Measurements from ENCODE around the gene PGAM2.
A peak's percentile ranks its signal among the peaks of the same experiment; 100 is the strongest.

Gene PGAM2

GRCh38 chr7:44098092-44099068, 33.0 kb upstream of the PGAM2 start:
- H2BK120ac ChIP-seq (ENCODE audit: low read depth, low read length): no peak overlapping the region
- peak overlapping the region; percentile 76 for H2AK5ac ChIP-seq (ENCODE audit: low read length, severe bottlenecking)
- no peaks in the 10 kb centered on the region for H3K36me3 ChIP-seq (ENCODE audit: control insufficient read depth in 1 of 2, insufficient read depth in 2 of 2, low read depth in 1 of 2, low read length in 2 of 2)
- no peak overlapping the region for H3K9ac ChIP-seq (ENCODE audit: low read length)
- H4K91ac ChIP-seq (ENCODE audit: low read length): no peak overlapping the region
- no peak overlapping the region for H2BK15ac ChIP-seq (ENCODE audit: low read depth, poor library complexity, severe bottlenecking)
- H3K23ac ChIP-seq (ENCODE audit: low read length in 2 of 2): no peak overlapping the region
- H3K27me3 ChIP-seq (ENCODE audit: control insufficient read depth in 1 of 2, insufficient read depth in 1 of 2, low read length in 2 of 2): no peaks in the 10 kb centered on the region
- no peak overlapping the region for H2BK12ac ChIP-seq (ENCODE audit: low read length in 2 of 2)
- H2AFZ ChIP-seq (ENCODE audit: low read depth, low read length): no peak overlapping the region
- no peak overlapping the region for H3K4me2 ChIP-seq (ENCODE audit: low read length, poor library complexity, severe bottlenecking)
- peaks cover 31% of the 10 kb centered on the region for H3K4me1 ChIP-seq (ENCODE audit: control insufficient read depth, insufficient read depth, low read depth, low read length)
- no peaks in the 10 kb centered on the region for H3K9me3 ChIP-seq (ENCODE audit: control insufficient read depth, low read length)
- DNase-seq: no peak
- H2BK5ac ChIP-seq (ENCODE audit: low read depth, low read length, poor library complexity, severe bottlenecking): no peak overlapping the region
- no peak overlapping the region for H3K18ac ChIP-seq (ENCODE audit: low read depth in 1 of 2, low read length in 2 of 2)
- no peak overlapping the region for H3K4ac ChIP-seq (ENCODE audit: low read depth in 1 of 2, low read length in 2 of 2)
- H3K79me1 ChIP-seq (replicated peaks; ENCODE audit: low read length, poor library complexity, severe bottlenecking): no peaks in the 10 kb centered on the region
- no peak overlapping the region for H3K4me3 ChIP-seq (ENCODE audit: insufficient read depth in 1 of 2, low read depth in 1 of 2, low read length in 2 of 2)
- H3K27ac ChIP-seq (ENCODE audit: low read length, poor library complexity, severe bottlenecking): peak overlapping the region; percentile 50
- H3K14ac ChIP-seq (ENCODE audit: low read length in 2 of 2): no peak overlapping the region
- 94% methylated on average over 5 of the region's 6 CpGs for WGBS
- H4K8ac ChIP-seq (ENCODE audit: low read length): no peak overlapping the region

DNA sequence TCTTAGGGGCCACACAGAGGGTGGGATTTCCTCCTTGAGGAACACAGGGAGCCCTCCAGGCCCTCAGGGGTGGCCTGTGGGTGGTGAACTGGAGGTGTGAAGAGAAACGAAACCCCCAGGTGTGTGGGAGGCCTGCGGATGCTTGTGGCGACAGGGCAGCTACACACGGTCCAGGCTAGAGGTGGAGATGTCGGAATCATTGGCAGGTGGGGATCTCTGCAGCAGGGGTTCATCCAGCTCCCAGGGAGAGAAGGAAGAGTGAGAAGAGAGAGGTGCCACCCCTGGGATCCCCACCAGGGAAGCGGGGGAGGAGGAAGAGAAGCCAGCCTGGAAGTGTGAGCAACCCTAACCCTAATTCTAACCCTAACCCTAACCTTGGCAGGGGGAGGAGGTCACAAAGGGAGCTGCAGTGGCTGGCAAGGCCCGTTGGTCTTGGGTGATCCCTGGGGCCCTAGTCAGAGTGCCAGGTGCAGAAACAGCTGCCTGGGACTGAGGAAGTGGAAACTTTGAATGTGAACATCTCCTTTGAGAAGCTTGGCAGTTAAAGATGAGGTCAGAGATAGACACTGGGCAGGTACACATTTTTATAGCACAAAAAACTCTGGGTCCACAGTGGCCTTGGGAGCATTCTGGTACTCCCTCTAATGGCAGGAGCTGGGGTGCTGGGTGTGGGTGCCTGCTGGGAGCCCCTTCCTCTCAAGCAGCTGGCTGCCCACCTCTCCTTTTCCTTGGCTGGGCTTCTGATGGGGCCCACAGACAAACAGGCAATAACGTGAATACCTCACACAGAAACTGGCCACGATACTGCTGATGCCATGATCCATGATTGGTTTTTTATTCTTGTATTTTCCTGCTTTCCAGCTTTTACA, 31.9 kb upstream of the PGAM2 start:
- peak overlapping the region; percentile 33 for H2AK5ac ChIP-seq (ENCODE audit: low read length, severe bottlenecking)
- 82% methylated on average over 8 of the region's 9 CpGs for WGBS
- no peaks in the 10 kb centered on the region for H3K27me3 ChIP-seq (ENCODE audit: control insufficient read depth in 1 of 2, insufficient read depth in 1 of 2, low read length in 2 of 2)
- no peak for DNase-seq
- H3K4me1 ChIP-seq (ENCODE audit: control insufficient read depth, insufficient read depth, low read depth, low read length): peaks cover 21% of the 10 kb centered on the region
- no peak overlapping the region for H3K4me2 ChIP-seq (ENCODE audit: low read length, poor library complexity, severe bottlenecking)
- no peak overlapping the region for H3K4ac ChIP-seq (ENCODE audit: low read depth in 1 of 2, low read length in 2 of 2)
- H2BK120ac ChIP-seq (ENCODE audit: low read depth, low read length): no peak overlapping the region
- H4K8ac ChIP-seq (ENCODE audit: low read length): no peak overlapping the region
- no peak overlapping the region for H3K18ac ChIP-seq (ENCODE audit: low read depth in 1 of 2, low read length in 2 of 2)
- H3K27ac ChIP-seq (ENCODE audit: low read length, poor library complexity, severe bottlenecking): no peak overlapping the region
- no peaks in the 10 kb centered on the region for H3K9me3 ChIP-seq (ENCODE audit: control insufficient read depth, low read length)
- no peak overlapping the region for H4K91ac ChIP-seq (ENCODE audit: low read length)
- no peak overlapping the region for H3K14ac ChIP-seq (ENCODE audit: low read length in 2 of 2)
- no peak overlapping the region for H3K23ac ChIP-seq (ENCODE audit: low read length in 2 of 2)
- no peaks in the 10 kb centered on the region for H3K36me3 ChIP-seq (ENCODE audit: control insufficient read depth in 1 of 2, insufficient read depth in 2 of 2, low read depth in 1 of 2, low read length in 2 of 2)
- no peaks in the 10 kb centered on the region for H3K79me1 ChIP-seq (replicated peaks; ENCODE audit: low read length, poor library complexity, severe bottlenecking)
- H2AFZ ChIP-seq (ENCODE audit: low read depth, low read length): no peak overlapping the region
- no peak overlapping the region for H2BK15ac ChIP-seq (ENCODE audit: low read depth, poor library complexity, severe bottlenecking)
- H2BK5ac ChIP-seq (ENCODE audit: low read depth, low read length, poor library complexity, severe bottlenecking): no peak overlapping the region
- H2BK12ac ChIP-seq (ENCODE audit: low read length in 2 of 2): no peak overlapping the region
- no peak overlapping the region for H3K9ac ChIP-seq (ENCODE audit: low read length)
- H3K4me3 ChIP-seq (ENCODE audit: insufficient read depth in 1 of 2, low read depth in 1 of 2, low read length in 2 of 2): no peak overlapping the region

DNA sequence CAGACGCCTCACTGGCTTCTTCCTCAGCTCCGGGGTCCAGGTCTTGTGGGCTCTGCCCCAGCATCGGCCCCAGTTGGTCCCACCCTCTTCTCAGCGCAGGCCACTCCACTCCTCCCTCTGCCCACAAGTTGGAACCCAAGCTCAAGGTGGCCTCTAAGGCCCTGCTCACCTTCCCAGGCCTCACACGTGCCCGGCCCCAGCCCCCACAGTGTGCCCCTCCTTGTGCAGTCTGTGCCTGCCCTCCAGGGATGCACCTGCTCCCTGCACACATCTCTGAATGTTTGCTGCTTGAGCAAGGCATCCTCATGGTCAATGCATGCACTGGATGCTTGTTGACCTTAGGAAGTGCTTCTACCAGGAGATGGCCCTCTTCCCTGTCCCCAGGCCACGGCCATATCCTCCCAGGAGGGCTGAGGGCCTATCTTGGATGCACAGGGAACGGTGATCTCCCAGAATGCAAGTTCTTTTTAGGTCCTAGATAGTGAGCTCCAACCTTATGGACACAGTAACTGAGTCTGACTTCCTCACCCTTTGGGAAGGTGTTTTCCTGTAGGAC, 31.0 kb upstream of the PGAM2 start:
- 81% methylated on average over 8 of the region's 8 CpGs for WGBS
- H3K9ac ChIP-seq (ENCODE audit: low read length): no peak overlapping the region

DNA sequence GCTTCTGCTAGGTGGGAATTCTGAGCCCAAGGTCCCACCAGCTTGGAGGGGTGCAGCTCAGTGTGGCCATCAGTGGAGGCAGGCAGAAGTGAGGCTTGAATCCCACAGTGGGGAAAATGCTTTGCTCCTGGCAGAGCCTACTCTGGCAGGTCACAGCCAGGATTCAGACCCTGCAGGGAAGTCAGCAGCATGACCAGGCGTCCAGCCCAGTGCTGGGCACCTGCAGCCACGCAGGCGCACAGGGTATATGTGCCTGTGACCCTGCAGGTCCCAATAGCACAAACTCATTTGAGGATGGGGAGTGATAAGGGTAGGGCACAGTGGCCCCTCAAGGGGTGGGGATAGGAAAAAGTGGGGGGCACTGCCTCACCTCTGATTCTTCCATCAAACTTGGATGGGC, 30.4 kb upstream of the PGAM2 start:
- H2BK12ac ChIP-seq (ENCODE audit: low read length in 2 of 2): no peak overlapping the region
- H2AK5ac ChIP-seq (ENCODE audit: low read length, severe bottlenecking): peak overlapping the region; percentile 33
- H4K91ac ChIP-seq (ENCODE audit: low read length): no peak overlapping the region
- H2AFZ ChIP-seq (ENCODE audit: low read depth, low read length): no peak overlapping the region
- no peak overlapping the region for H3K4me3 ChIP-seq (ENCODE audit: insufficient read depth in 1 of 2, low read depth in 1 of 2, low read length in 2 of 2)
- H3K36me3 ChIP-seq (ENCODE audit: control insufficient read depth in 1 of 2, insufficient read depth in 2 of 2, low read depth in 1 of 2, low read length in 2 of 2): no peaks in the 10 kb centered on the region
- H3K23ac ChIP-seq (ENCODE audit: low read length in 2 of 2): no peak overlapping the region
- no peak overlapping the region for H3K18ac ChIP-seq (ENCODE audit: low read depth in 1 of 2, low read length in 2 of 2)
- H3K79me1 ChIP-seq (replicated peaks; ENCODE audit: low read length, poor library complexity, severe bottlenecking): no peaks in the 10 kb centered on the region
- no peak overlapping the region for H3K27ac ChIP-seq (ENCODE audit: low read length, poor library complexity, severe bottlenecking)
- no peaks in the 10 kb centered on the region for H3K9me3 ChIP-seq (ENCODE audit: control insufficient read depth, low read length)
- H3K9ac ChIP-seq (ENCODE audit: low read length): no peak overlapping the region
- WGBS: 92% methylated on average over 3 of the region's 3 CpGs
- no peak overlapping the region for H2BK5ac ChIP-seq (ENCODE audit: low read depth, low read length, poor library complexity, severe bottlenecking)
- no peak overlapping the region for H3K4me2 ChIP-seq (ENCODE audit: low read length, poor library complexity, severe bottlenecking)
- no peak for DNase-seq
- no peaks in the 10 kb centered on the region for H3K27me3 ChIP-seq (ENCODE audit: control insufficient read depth in 1 of 2, insufficient read depth in 1 of 2, low read length in 2 of 2)
- no peak overlapping the region for H3K14ac ChIP-seq (ENCODE audit: low read length in 2 of 2)
- H2BK120ac ChIP-seq (ENCODE audit: low read depth, low read length): no peak overlapping the region
- H3K4me1 ChIP-seq (ENCODE audit: control insufficient read depth, insufficient read depth, low read depth, low read length): peaks cover 6% of the 10 kb centered on the region
- no peak overlapping the region for H2BK15ac ChIP-seq (ENCODE audit: low read depth, poor library complexity, severe bottlenecking)
- H3K4ac ChIP-seq (ENCODE audit: low read depth in 1 of 2, low read length in 2 of 2): no peak overlapping the region
- no peak overlapping the region for H4K8ac ChIP-seq (ENCODE audit: low read length)

More for the DNA sequence above, 31.0 kb upstream of the PGAM2 start:
- no peaks in the 10 kb centered on the region for H3K27me3 ChIP-seq (ENCODE audit: control insufficient read depth in 1 of 2, insufficient read depth in 1 of 2, low read length in 2 of 2)
- no peak overlapping the region for H3K18ac ChIP-seq (ENCODE audit: low read depth in 1 of 2, low read length in 2 of 2)
- H3K36me3 ChIP-seq (ENCODE audit: control insufficient read depth in 1 of 2, insufficient read depth in 2 of 2, low read depth in 1 of 2, low read length in 2 of 2): no peaks in the 10 kb centered on the region
- H2BK5ac ChIP-seq (ENCODE audit: low read depth, low read length, poor library complexity, severe bottlenecking): no peak overlapping the region
- H3K27ac ChIP-seq (ENCODE audit: low read length, poor library complexity, severe bottlenecking): no peak overlapping the region
- no peak overlapping the region for H3K4ac ChIP-seq (ENCODE audit: low read depth in 1 of 2, low read length in 2 of 2)
- no peak overlapping the region for H3K14ac ChIP-seq (ENCODE audit: low read length in 2 of 2)
- H2AFZ ChIP-seq (ENCODE audit: low read depth, low read length): no peak overlapping the region
- H3K4me2 ChIP-seq (ENCODE audit: low read length, poor library complexity, severe bottlenecking): no peak overlapping the region
- H2AK5ac ChIP-seq (ENCODE audit: low read length, severe bottlenecking): no peak overlapping the region
- peaks cover 12% of the 10 kb centered on the region for H3K4me1 ChIP-seq (ENCODE audit: control insufficient read depth, insufficient read depth, low read depth, low read length)
- H2BK15ac ChIP-seq (ENCODE audit: low read depth, poor library complexity, severe bottlenecking): no peak overlapping the region
- no peak overlapping the region for H4K91ac ChIP-seq (ENCODE audit: low read length)
- H4K8ac ChIP-seq (ENCODE audit: low read length): no peak overlapping the region
- H3K9me3 ChIP-seq (ENCODE audit: control insufficient read depth, low read length): no peaks in the 10 kb centered on the region
- H3K23ac ChIP-seq (ENCODE audit: low read length in 2 of 2): no peak overlapping the region
- no peak overlapping the region for H3K4me3 ChIP-seq (ENCODE audit: insufficient read depth in 1 of 2, low read depth in 1 of 2, low read length in 2 of 2)
- DNase-seq: no peak
- no peak overlapping the region for H2BK12ac ChIP-seq (ENCODE audit: low read length in 2 of 2)
- H2BK120ac ChIP-seq (ENCODE audit: low read depth, low read length): no peak overlapping the region
- H3K79me1 ChIP-seq (replicated peaks; ENCODE audit: low read length, poor library complexity, severe bottlenecking): no peaks in the 10 kb centered on the region
